H9 (cell line): ENCODE data around the gene FRMD4B. TPM values are rescaled to one million over a fixed set of nuclear protein-coding genes. Genes with fewer than 3 reads are reported as not detected.

Experiments used
- DNase-seq: peaks from one replicate; pipeline ENCODE4 v3.0.0-alpha.2; 2017
- H2AFZ ChIP-seq: one replicate; pipeline ENCODE4 v1.6.1; 2013; ENCODE audit warnings: mild to moderate bottlenecking, low read length, control low read depth, moderate library complexity
- H2AK5ac ChIP-seq: 2 replicates; pipeline ENCODE4 v1.6.1; 2013; ENCODE audit warnings: low read length, control low read depth, mixed read lengths; ENCODE audit not compliant: insufficient read length
- H2BK120ac ChIP-seq: one replicate; pipeline ENCODE4 v1.6.1; 2013; ENCODE audit warnings: low read depth, mild to moderate bottlenecking, low read length, control low read depth, inconsistent platforms; ENCODE audit not compliant: poor library complexity, severe bottlenecking
- H2BK12ac ChIP-seq: 2 replicates; pipeline ENCODE4 v1.6.1; 2013; ENCODE audit warnings: low read length, control low read depth, mixed read lengths, low read depth; ENCODE audit not compliant: insufficient read length
- H2BK15ac ChIP-seq: 2 replicates; pipeline ENCODE4 v1.6.1; 2013; ENCODE audit warnings: low read depth, low read length, control low read depth
- H2BK20ac ChIP-seq: one replicate; pipeline ENCODE4 v1.6.1; 2013; ENCODE audit warnings: low read depth, mild to moderate bottlenecking, low read length, control low read depth, inconsistent platforms; ENCODE audit not compliant: poor library complexity, severe bottlenecking
- H2BK5ac ChIP-seq: 2 replicates; pipeline ENCODE4 v1.6.1; 2013; ENCODE audit warnings: low read length, control low read depth, mixed read lengths; ENCODE audit not compliant: insufficient read length
- H3K14ac ChIP-seq: 2 replicates; pipeline ENCODE4 v1.6.1; 2013; ENCODE audit warnings: low read length, control low read depth; ENCODE audit not compliant: insufficient read depth
- H3K18ac ChIP-seq: 2 replicates; pipeline ENCODE4 v1.6.1; 2013; ENCODE audit warnings: low read depth, mild to moderate bottlenecking, mixed read lengths, low read length, control low read depth; ENCODE audit not compliant: insufficient read length
- H3K23ac ChIP-seq: 2 replicates; pipeline ENCODE4 v1.6.1; 2013; ENCODE audit warnings: low read length, control low read depth, mixed read lengths, low read depth; ENCODE audit not compliant: insufficient read length
- H3K23me2 ChIP-seq: 2 replicates; pipeline ENCODE4 v1.6.1; 2013; ENCODE audit warnings: low read depth, mild to moderate bottlenecking, mixed read lengths, low read length, control low read depth; ENCODE audit not compliant: insufficient read length, poor library complexity, severe bottlenecking
- H3K27ac ChIP-seq: 2 replicates; pipeline ENCODE4 v1.5.1; 2013; ENCODE audit warnings: low read length, control low read depth, mixed read lengths, low read depth; ENCODE audit not compliant: insufficient read length
- H3K27me3 ChIP-seq: 2 replicates; pipeline ENCODE4 v1.6.1; 2013; ENCODE audit warnings: low read length, control low read depth, inconsistent platforms; ENCODE audit not compliant: insufficient read depth
- H3K4ac ChIP-seq: 2 replicates; pipeline ENCODE4 v1.6.1; 2013; ENCODE audit warnings: low read depth, mild to moderate bottlenecking, control low read depth, inconsistent platforms, low read length, moderate library complexity
- H3K4me1 ChIP-seq: 2 replicates; pipeline ENCODE4 v1.6.1; 2013; ENCODE audit warnings: low read length, control low read depth, inconsistent platforms; ENCODE audit not compliant: insufficient read depth
- H3K4me2 ChIP-seq: 2 replicates; pipeline ENCODE4 v1.6.1; 2013; ENCODE audit warnings: low read length, control low read depth, mixed read lengths; ENCODE audit not compliant: insufficient read length, insufficient read depth
- H3K56ac ChIP-seq: 2 replicates; pipeline ENCODE4 v1.6.1; 2013; ENCODE audit warnings: low read depth, mild to moderate bottlenecking, mixed read lengths, low read length, control low read depth; ENCODE audit not compliant: insufficient read length
- H3K79me1 ChIP-seq: 2 replicates; pipeline ENCODE4 v1.6.1; 2013; ENCODE audit warnings: low read depth, mild to moderate bottlenecking, moderate library complexity, low read length, control low read depth, inconsistent platforms; ENCODE audit not compliant: insufficient read depth, poor library complexity, severe bottlenecking
- H3K79me2 ChIP-seq: 2 replicates; pipeline ENCODE4 v1.6.1; 2013; ENCODE audit warnings: low read length, control low read depth, inconsistent platforms; ENCODE audit not compliant: insufficient read depth
- H3K9ac ChIP-seq: 2 replicates; pipeline ENCODE4 v1.6.1; 2013; ENCODE audit warnings: low read length, control low read depth, mixed read lengths; ENCODE audit not compliant: insufficient read length; ENCODE audit errors: extremely low read depth
- H3K9me3 ChIP-seq: one replicate; pipeline ENCODE4 v1.6.1; 2013; ENCODE audit warnings: low read depth, low read length, inconsistent platforms; ENCODE audit not compliant: control insufficient read depth
- H3T11ph ChIP-seq: one replicate; pipeline ENCODE4 v1.6.1; 2013; ENCODE audit warnings: mild to moderate bottlenecking, low read length, control low read depth, inconsistent platforms
- H4K20me1 ChIP-seq: one replicate; pipeline ENCODE4 v1.6.1; 2013; ENCODE audit not compliant: control insufficient read depth, insufficient read length, insufficient read depth
- H4K5ac ChIP-seq: 2 replicates; pipeline ENCODE4 v1.6.1; 2013; ENCODE audit warnings: low read depth, mild to moderate bottlenecking, mixed read lengths, low read length, control low read depth; ENCODE audit not compliant: insufficient read length
- H4K8ac ChIP-seq: replicated peaks from 2 replicates; pipeline ENCODE4 v1.6.1; 2013; ENCODE audit warnings: low read length, control low read depth, mixed read lengths, low read depth; ENCODE audit not compliant: insufficient read length
- H4K91ac ChIP-seq: 2 replicates; pipeline ENCODE4 v1.6.1; 2013; ENCODE audit warnings: low read depth, mild to moderate bottlenecking, moderate library complexity, mixed read lengths, low read length, control low read depth; ENCODE audit not compliant: insufficient read length
- H3K27ac Mint-ChIP-seq, 3 experiments: 2 replicates in 2 of 3; 3 replicates in 1 of 3; pipeline ENCODE4 v1.8.0; 2020 to 2021; ENCODE audit warnings: mixed read lengths in 3 of 3, mild to moderate bottlenecking in 1 of 3, moderate library complexity in 1 of 3
- H3K27me3 Mint-ChIP-seq: 2 replicates; pipeline ENCODE4 v1.8.0; 2021; ENCODE audit warnings: low read depth, mild to moderate bottlenecking, moderate library complexity, mixed read lengths
- H3K36me3 Mint-ChIP-seq, 3 experiments: 2 replicates in 2 of 3; 3 replicates in 1 of 3; pipeline ENCODE4 v1.8.0; 2020 to 2021; ENCODE audit warnings: low read depth in 3 of 3, mixed read lengths in 3 of 3; ENCODE audit not compliant: insufficient read depth in 1 of 3
- H3K4me1 Mint-ChIP-seq, 2 experiments: 2 replicates each; pipeline ENCODE4 v1.8.0; 2020; ENCODE audit warnings: mixed read lengths in 2 of 2
- H3K4me3 Mint-ChIP-seq, 2 experiments: 2 replicates in 1 of 2; 3 replicates in 1 of 2; pipeline ENCODE4 v1.8.0; 2020 to 2021; ENCODE audit warnings: mild to moderate bottlenecking in 2 of 2, mixed read lengths in 2 of 2, moderate library complexity in 1 of 2
- H3K9me3 Mint-ChIP-seq, 2 experiments: 2 replicates in 1 of 2; 3 replicates in 1 of 2; pipeline ENCODE4 v1.8.0; 2020; ENCODE audit warnings: mild to moderate bottlenecking in 2 of 2, mixed read lengths in 2 of 2, moderate library complexity in 1 of 2
- CTCF ChIP-seq: fragments of 200-600 bp; sonication (generic); conservative IDR thresholded peaks from 3 replicates; pipeline ENCODE4 v1.8.0; 2021; ENCODE audit warnings: antibody characterized with exemption, mild to moderate bottlenecking
- WGBS: extraction: QIAGEN DNeasy Blood & Tissue Kit; methylation state at CpG from one replicate; pipeline ENCODE4 v1.1.7; 2013; ENCODE audit warnings: missing lambda C conversion rate, low lambda C conversion rate, mixed read lengths; ENCODE audit not compliant: insufficient read length; ENCODE audit errors: extremely low coverage; 5-methylcytosine and 5-hydroxymethylcytosine counted together
- total RNA-seq: library from RNA; stranded (reverse); gene quantifications from 2 replicates; pipeline ENCODE4 v1.2.1, GENCODE V29; 2021

Gene FRMD4B
- total RNA-seq, 1 experiment from 2014 or later, result 3.4 TPM

- peaks cover 50 to 54% of the 10 kb centered on the region in 2 experiments for H3K4me1 Mint-ChIP-seq
- peaks cover 15% of the 10 kb centered on the region for H3K27me3 Mint-ChIP-seq
- no peak overlapping the region for H3K56ac ChIP-seq
- no peak overlapping the region for H4K5ac ChIP-seq
- DNase-seq, result no peak
- no peak overlapping the region for H2AFZ ChIP-seq
- H4K91ac ChIP-seq, result no peak overlapping the region
- H2BK15ac ChIP-seq, result no peak overlapping the region
- peaks cover 16% of the 10 kb centered on the region; the same call in 1 of the 2 replicates for H3K4me1 ChIP-seq
- peak overlapping the region in 2 of 3 experiments; percentile 65 to 98; a peak in 4 of 7 replicates for H3K27ac Mint-ChIP-seq
- H3K14ac ChIP-seq, result no peak overlapping the region; the same call in 1 of the 2 replicates
- H3K27ac ChIP-seq, result no peak overlapping the region
- H3K4me3 Mint-ChIP-seq, result peak overlapping the region in 1 of 2 experiments; percentile 41; a peak in 2 of 5 replicates
- no peaks in the 10 kb centered on the region for H3K27me3 ChIP-seq
- H3K36me3 Mint-ChIP-seq, result no peaks in the 10 kb centered on the region
- H2BK5ac ChIP-seq, result no peak overlapping the region
- H3K79me1 ChIP-seq, result no peaks in the 10 kb centered on the region
- H3K4ac ChIP-seq, result no peak overlapping the region
- no peaks in the 10 kb centered on the region for H3K9me3 ChIP-seq
- no peak overlapping the region for H2AK5ac ChIP-seq
- no peak for TF ChIP-seq CTCF
- no peak overlapping the region for H3K18ac ChIP-seq
- H3K9me3 Mint-ChIP-seq, result no peaks in the 10 kb centered on the region
- no peaks in the 10 kb centered on the region for H3K79me2 ChIP-seq
- no peak overlapping the region for H3K9ac ChIP-seq
- H3K23ac ChIP-seq, result no peak overlapping the region
- no peak overlapping the region for H3K4me2 ChIP-seq
- no peak overlapping the region for H3T11ph ChIP-seq
- H2BK12ac ChIP-seq, result no peak overlapping the region
- H3K23me2 ChIP-seq, result no peaks in the 10 kb centered on the region
- H2BK120ac ChIP-seq, result no peak overlapping the region
- no CpG with 5 or more reads among the region's 10 CpGs for WGBS
- no peak overlapping the region for H4K8ac ChIP-seq
- no peaks in the 10 kb centered on the region for H4K20me1 ChIP-seq
- no peak overlapping the region for H2BK20ac ChIP-seq
Measured at GRCh38 chr3:69240651-69241568, 145.0 kb downstream of the FRMD4B start.
